Activated naive CD8-positive, alpha-beta T cell treated with anti-CD3 and anti-CD28 coated beads, Interleukin-2, amount 50 U/mL, for 24 hours (primary cell): ENCODE results near the gene ATP8B3.

ENCODE experiments used
- ATAC-seq: fragments of 150-1000 bp; cut with Tn5 transposase; one replicate; pipeline ENCODE4 v1.10.0; 2021
- DNase-seq: peaks from one replicate; pipeline ENCODE4 v3.0.0; 2021
- H3K27ac Mint-ChIP-seq: one replicate; pipeline ENCODE4 v1.8.0; 2021; ENCODE audit warnings: mild to moderate bottlenecking, mixed read lengths
- H3K27me3 Mint-ChIP-seq: one replicate; pipeline ENCODE4 v1.8.0; 2021; ENCODE audit warnings: mixed read lengths
- H3K36me3 Mint-ChIP-seq: one replicate; pipeline ENCODE4 v1.8.0; 2021; ENCODE audit warnings: low read depth, mixed read lengths
- H3K4me1 Mint-ChIP-seq: one replicate; pipeline ENCODE4 v1.8.0; 2021; ENCODE audit warnings: mixed read lengths
- H3K4me3 Mint-ChIP-seq: one replicate; pipeline ENCODE4 v1.8.0; 2021; ENCODE audit warnings: mild to moderate bottlenecking, moderate library complexity, mixed read lengths
- H3K9me3 Mint-ChIP-seq: one replicate; pipeline ENCODE4 v1.8.0; 2021; ENCODE audit warnings: mixed read lengths

The ATP8B3 gene

DNA sequence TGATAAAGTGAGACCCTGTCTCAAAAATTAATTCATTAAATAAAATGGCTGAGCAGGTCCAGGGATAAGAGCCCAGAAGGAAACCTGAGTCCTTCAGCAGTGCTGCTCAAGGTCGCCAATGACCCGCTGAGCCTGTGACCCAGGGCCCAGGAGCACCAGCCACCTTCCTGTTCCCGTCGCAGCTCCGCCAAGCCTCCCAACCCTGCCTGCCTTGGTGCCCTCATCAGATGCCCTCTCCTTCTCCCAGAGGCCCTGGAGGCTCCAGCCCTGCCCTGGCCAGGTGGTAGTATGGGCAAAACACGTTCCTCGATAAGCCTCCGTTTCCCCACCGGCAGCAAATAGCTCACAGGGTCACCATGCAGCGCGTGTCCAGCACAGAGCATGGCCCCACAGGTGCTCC, 33.6 kb upstream of the ATP8B3 start:
- Mint-ChIP-seq H3K36me3 (peaks cover 11% of the 10 kb centered on the region), H3K27me3 (no peaks in the 10 kb centered on the region), H3K4me1 (peaks cover 59% of the 10 kb centered on the region), H3K9me3 (no peaks in the 10 kb centered on the region), H3K4me3 (peak overlapping the region; percentile 94), H3K27ac (no peak overlapping the region)
- ATAC-seq: no peak
- DNase-seq: no peak

DNA sequence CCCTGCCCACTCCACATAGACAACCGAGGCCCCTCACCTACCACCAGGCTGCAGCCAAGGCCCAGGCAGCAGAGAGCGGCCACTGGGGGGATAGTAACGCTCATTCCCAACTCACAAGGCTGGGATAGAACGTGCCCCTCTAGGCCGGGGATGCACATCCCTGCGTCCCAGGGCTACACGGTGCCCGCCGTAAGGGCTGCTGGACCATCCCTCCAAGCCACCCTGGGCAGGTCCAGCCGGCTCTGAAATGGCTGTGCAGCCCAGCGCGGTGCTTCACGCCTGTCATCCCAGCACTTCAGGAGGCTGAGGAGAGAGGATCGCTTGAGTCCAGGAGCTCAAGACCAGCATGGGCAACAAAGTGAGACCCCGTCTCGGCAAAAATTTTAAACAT, 33.0 kb upstream of the ATP8B3 start:
- Mint-ChIP-seq H3K9me3 (no peaks in the 10 kb centered on the region), H3K27me3 (no peaks in the 10 kb centered on the region), H3K4me1 (peaks cover 57% of the 10 kb centered on the region), H3K27ac (no peak overlapping the region), H3K36me3 (peaks cover 11% of the 10 kb centered on the region), H3K4me3 (no peak overlapping the region)
- no peak for ATAC-seq
- DNase-seq: no peak

DNA sequence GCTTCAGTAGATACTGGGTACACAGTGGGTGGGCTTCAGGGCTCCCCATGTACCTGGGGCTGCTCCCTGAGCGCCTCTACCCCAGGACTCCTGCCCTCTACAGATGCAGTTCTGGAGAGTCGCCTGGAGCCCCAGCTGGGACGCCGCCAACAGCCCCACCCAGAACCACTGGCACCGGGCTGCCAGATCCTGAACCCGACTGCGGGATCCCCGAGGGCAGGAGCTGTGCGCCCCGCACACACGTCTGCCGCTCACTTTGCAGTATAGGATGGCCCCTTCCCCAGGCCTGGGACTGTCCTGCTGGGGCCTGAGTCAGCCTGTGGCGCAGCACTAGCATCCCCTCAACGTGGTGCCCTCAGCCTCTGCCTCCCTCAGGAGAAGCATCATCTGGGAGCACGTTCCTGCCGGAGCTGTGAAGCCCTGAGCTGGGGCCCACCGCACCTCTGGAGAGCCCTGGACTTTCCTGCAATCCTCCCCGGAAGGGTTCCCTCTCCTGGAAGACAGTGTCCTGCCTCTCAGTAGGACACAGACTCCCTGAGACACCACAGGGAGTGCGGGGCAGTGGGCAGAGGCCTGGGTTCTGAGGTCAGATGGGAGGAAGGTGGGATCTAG, 32.5 kb upstream of the ATP8B3 start:
- peaks cover 11% of the 10 kb centered on the region for H3K36me3 Mint-ChIP-seq
- no peak overlapping the region for H3K27ac Mint-ChIP-seq
- no peak overlapping the region for H3K4me3 Mint-ChIP-seq
- H3K9me3 Mint-ChIP-seq: no peaks in the 10 kb centered on the region
- ATAC-seq: no peak
- no peaks in the 10 kb centered on the region for H3K27me3 Mint-ChIP-seq
- DNase-seq: no peak
- peaks cover 55% of the 10 kb centered on the region for H3K4me1 Mint-ChIP-seq

DNA sequence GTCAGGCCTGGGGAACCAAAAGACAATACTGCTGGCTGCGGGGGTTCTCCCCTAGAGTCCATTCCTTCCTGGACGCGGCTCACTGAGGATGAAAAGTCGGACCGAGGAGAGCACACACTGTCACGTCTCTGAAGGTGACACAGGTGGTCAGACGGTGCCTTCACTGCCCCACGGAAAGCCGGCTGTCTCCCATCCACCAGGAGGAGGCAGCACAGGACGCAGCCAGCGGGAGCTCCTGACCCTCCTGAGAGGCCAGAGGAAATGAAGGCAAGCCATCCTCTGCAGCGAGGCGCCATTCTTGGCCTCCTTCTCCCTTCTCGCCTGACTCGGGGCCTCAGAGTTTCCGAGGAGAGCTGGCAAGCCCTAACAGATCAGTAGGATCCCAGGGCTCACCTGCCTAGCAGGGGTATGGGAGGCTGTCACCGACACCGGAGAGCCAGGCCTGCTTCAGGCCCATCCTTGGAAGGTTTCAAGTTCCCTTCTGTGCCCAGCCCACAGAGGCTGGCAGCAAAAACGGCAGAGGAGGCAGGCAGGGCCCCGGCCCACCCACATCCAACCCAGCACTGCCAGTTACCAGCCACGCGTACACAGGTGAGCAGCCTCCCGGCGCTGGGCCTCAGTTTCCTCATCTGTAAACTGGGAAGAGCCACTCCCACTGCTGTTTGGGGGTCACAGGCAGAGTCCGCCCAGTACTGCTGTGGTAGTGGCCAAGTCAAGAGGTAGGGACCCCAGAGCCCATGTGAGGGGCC, 31.7 kb upstream of the ATP8B3 start:
- Mint-ChIP-seq H3K4me3 (no peak overlapping the region), H3K36me3 (peaks cover 11% of the 10 kb centered on the region), H3K27ac (no peak overlapping the region), H3K9me3 (no peaks in the 10 kb centered on the region), H3K27me3 (no peaks in the 10 kb centered on the region), H3K4me1 (peaks cover 50% of the 10 kb centered on the region)
- no peak for DNase-seq
- ATAC-seq: no peak

DNA sequence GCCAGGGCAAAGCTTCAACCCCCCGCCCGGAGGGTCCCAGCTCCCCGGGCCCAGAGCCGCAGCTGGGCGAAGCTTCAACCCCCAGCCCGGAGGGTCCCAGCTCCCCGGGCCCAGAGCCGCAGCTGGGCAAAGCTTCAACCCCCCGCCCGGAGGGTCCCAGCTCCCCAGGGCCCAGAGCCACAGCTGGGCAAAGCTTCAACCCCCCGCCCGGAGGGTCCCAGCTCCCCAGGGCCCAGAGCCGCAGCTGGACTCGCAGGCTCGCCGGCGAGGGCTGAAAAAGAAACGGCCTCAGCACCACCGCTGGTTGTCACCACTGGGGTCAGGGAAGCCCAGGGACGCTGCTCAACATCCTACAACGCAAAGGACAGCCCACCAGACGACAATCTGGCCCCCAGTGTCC, 31.0 kb upstream of the ATP8B3 start:
- no peaks in the 10 kb centered on the region for H3K9me3 Mint-ChIP-seq
- DNase-seq: no peak
- peaks cover 47% of the 10 kb centered on the region for H3K4me1 Mint-ChIP-seq
- peaks cover 11% of the 10 kb centered on the region for H3K36me3 Mint-ChIP-seq
- H3K27me3 Mint-ChIP-seq: no peaks in the 10 kb centered on the region
- H3K27ac Mint-ChIP-seq: no peak overlapping the region
- no peak overlapping the region for H3K4me3 Mint-ChIP-seq
- ATAC-seq: no peak

DNA sequence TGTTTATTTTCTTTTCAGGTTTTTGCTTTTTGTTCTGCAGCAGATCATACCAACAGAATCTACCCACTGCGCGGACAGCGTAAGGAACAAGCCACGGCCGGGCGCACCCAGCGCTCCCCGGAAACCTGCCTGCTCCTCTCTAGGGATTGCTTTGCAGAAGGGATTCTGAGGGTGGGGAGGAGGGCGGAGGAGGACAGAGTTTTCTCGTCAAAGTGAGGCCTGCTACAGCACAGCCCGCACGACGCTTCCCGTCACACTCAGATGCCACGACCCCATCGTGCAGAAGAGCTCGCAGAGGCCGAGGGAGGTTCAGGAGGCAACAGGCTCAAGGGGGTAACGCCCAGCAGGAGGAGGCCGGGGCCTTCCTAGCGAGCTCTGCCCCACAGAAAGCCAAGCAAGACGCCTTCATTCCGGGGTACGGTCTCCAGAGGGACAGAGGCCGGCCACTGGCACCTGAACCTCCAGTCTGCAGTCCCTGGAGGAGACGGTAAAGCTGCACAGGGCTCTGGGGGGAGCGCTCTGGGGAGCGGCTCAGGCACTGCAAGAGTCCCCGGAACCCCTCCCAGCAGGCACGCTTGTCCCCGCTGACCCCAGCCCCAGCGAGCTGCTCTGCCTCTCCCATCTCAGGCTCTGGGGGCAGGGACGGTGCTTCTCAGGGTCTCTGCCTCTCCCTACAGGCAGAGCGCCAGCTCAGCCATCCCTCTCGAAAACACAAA, 29.3 kb upstream of the ATP8B3 start:
- no peaks in the 10 kb centered on the region for H3K9me3 Mint-ChIP-seq
- no peaks in the 10 kb centered on the region for H3K27me3 Mint-ChIP-seq
- H3K36me3 Mint-ChIP-seq: peaks cover 6% of the 10 kb centered on the region
- DNase-seq (no peak), ATAC-seq (no peak)
- H3K27ac Mint-ChIP-seq: no peak overlapping the region
- no peak overlapping the region for H3K4me3 Mint-ChIP-seq
- H3K4me1 Mint-ChIP-seq: peaks cover 41% of the 10 kb centered on the region

DNA sequence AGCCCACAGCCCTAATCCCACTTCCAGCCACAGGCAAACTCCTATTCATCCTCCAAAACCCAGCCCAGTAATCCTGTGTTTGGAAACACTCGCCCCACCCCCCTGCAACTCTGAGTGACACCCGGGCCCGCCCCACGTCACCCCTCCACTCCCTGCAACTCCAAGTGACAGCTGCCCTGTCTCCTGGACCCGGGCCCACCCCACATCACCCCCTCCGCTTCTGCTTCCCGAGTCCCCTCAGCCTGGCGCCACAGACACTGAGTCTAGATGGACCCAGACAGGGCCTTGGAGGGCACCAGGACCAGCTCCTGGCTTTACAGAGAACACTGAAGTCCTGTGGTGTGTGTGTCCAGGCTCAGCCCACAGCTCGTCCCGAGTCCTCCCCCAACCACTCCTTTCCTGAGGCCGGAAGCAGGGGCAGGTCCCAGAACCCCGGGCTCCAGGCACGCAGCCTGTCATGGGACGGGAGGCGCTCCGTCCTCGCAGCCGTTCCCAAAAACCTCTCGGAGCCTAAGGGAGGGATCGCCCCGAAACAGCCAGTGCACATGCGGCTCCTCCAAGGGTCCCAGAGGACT, 28.6 kb upstream of the ATP8B3 start:
- no peaks in the 10 kb centered on the region for H3K27me3 Mint-ChIP-seq
- no peaks in the 10 kb centered on the region for H3K9me3 Mint-ChIP-seq
- no peaks in the 10 kb centered on the region for H3K36me3 Mint-ChIP-seq
- ATAC-seq: no peak
- no peak for DNase-seq
- peaks cover 35% of the 10 kb centered on the region for H3K4me1 Mint-ChIP-seq
- H3K27ac Mint-ChIP-seq: no peak overlapping the region
- no peak overlapping the region for H3K4me3 Mint-ChIP-seq

DNA sequence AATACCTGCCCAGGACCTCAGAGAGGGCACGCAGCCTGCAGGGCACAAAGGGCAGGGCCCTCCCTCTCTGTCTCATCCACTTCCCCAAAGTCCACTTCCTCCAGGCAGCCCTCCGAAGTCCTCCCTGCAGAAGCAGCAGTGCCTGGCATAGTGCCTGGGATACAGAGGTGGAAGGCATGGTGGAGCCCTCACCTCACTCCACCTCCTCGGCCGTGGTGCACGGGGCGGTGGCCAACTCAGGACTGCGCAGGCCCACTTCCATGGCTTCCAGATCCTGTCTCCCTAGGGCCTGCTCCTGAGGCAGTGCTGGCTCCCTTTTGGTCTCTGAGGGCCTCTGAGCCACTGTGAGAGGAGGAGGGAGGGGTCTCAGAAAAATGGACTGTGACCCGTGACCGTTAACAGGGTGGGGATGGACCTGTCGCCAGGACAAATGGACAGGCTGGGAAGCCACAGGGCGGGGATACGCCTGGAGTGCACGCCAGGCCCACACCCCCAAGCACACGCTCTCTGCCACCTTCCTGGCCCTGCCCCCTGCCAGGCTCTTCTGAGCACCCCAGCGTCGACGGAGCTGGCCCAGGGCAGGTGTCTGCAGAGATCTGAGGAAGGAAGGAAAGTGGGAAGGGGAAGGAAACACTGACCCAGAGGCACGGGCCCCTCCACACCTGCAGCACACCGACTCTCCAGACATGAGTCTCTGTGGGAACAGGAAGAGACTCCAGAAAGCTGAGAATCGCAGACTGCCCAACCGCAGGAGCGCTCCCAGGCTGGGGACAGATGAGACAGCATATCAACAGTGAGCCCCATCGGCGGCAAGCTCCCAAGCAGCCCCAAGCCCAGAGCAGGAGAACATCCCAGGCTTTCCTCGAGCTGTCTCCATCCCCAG, 27.8 kb upstream of the ATP8B3 start:
- ATAC-seq (no peak), DNase-seq (no peak)
- H3K4me3 Mint-ChIP-seq: no peak overlapping the region
- peaks cover 32% of the 10 kb centered on the region for H3K4me1 Mint-ChIP-seq
- no peak overlapping the region for H3K27ac Mint-ChIP-seq
- H3K27me3 Mint-ChIP-seq: no peaks in the 10 kb centered on the region
- H3K36me3 Mint-ChIP-seq: no peaks in the 10 kb centered on the region
- H3K9me3 Mint-ChIP-seq: no peaks in the 10 kb centered on the region

DNA sequence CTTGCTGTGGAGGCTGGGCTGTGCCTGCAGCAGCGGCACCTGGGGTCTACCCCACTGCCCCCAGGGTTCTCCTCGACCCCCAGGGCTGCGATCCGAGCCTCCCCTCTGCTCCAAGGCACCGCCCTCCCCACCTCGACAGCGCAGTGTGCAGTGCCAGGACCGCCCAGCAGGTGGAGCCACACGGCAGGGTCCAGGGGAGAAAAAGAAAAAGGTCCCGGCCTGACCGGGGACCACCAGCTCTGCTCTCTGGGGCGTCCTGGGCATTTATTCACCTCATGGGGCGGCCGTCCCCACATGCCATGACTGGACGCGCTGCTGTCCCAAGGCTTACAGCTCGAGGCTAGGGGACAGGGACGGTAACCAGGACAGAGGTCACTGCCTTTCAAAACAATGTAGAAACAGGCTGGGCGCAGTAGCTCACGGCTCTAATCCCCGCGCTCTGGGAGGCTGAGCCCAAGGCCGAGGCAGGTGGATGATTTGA, 25.6 kb upstream of the ATP8B3 start:
- H3K9me3 Mint-ChIP-seq: no peaks in the 10 kb centered on the region
- H3K4me1 Mint-ChIP-seq: peaks cover 18% of the 10 kb centered on the region
- H3K27me3 Mint-ChIP-seq: no peaks in the 10 kb centered on the region
- H3K27ac Mint-ChIP-seq: no peak overlapping the region
- no peak overlapping the region for H3K4me3 Mint-ChIP-seq
- DNase-seq: peak; percentile 79
- ATAC-seq: peak; percentile 44
- H3K36me3 Mint-ChIP-seq: no peaks in the 10 kb centered on the region

DNA sequence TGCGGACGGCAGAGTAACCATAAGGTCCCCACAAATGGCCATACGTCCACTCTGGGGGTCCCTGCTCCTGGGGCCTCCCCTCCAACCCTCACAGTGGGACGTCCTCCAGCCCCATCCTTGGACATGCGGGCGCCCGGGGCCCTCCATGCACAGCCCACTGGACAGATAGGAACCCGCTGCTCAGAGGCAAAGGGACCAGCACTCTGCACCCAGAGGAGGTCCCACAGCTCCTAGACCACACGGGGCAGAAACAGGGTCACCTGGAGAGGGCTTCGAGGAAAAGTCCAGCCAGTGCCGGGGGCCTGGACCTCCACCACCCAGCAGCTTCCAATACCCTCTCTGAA, 25.1 kb upstream of the ATP8B3 start:
- no peak for DNase-seq
- H3K27me3 Mint-ChIP-seq: no peaks in the 10 kb centered on the region
- H3K4me1 Mint-ChIP-seq: peaks cover 15% of the 10 kb centered on the region
- no peaks in the 10 kb centered on the region for H3K36me3 Mint-ChIP-seq
- H3K9me3 Mint-ChIP-seq: no peaks in the 10 kb centered on the region
- no peak overlapping the region for H3K4me3 Mint-ChIP-seq
- H3K27ac Mint-ChIP-seq: no peak overlapping the region
- no peak for ATAC-seq

DNA sequence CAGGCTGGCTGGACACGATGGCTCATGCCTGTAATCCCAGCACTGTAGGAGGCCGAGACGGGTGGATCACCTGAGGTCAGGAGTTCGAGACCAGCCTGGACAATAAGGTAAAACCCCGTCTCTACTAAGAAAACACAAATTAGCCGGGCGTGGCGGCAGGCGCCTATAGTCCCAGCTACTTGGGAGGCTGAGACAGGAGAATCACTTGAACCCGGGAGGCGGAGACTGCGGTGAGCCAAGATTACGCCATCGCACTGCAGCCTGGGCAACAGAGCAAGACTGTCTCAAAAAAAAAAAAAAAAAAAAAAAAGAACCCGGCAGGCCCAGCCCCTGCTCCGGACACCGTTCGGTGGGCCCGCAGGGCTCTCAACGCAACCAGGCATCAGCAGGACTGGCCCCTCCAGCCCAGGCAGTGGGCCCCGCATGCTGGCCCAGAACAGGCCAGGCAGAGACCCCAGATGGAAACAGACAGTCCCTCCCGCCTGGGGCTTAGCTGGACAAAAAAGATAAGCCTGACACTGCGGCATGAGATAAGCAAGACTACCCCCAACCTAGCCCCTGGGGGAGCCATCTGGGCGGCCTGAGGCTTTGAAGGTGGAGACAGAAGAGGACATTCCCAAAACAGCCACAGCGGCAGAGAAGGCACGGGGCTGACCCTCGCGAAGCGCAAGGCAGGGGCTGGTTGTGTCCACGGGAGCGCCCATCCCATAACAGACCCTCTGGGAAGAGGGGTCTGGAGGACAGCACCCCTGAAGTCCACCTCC, 24.6 kb upstream of the ATP8B3 start:
- no peaks in the 10 kb centered on the region for H3K27me3 Mint-ChIP-seq
- DNase-seq (no peak), ATAC-seq (no peak)
- no peaks in the 10 kb centered on the region for H3K9me3 Mint-ChIP-seq
- no peaks in the 10 kb centered on the region for H3K36me3 Mint-ChIP-seq
- no peak overlapping the region for H3K27ac Mint-ChIP-seq
- peaks cover 12% of the 10 kb centered on the region for H3K4me1 Mint-ChIP-seq
- H3K4me3 Mint-ChIP-seq: no peak overlapping the region

DNA sequence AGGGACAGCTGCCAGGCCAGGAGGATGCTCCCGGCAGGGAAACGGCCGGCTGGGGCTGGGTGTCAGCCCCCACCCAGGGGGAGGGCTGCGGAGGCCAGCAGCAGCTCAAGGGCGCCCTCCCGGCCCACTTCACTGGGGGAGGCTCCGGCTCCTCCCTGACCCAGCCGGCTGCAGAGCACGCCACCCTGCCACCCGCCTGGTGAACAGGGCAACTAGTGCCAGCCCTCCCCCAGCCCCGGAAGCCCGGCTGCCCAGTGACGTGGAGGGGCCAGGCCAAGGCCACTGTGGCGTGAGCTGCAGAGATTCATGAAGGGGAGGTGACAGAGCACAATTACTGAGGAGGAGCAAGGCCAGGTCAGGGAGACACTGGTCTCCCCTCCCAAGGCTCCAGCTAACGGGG, 21.5 kb upstream of the ATP8B3 start:
- Mint-ChIP-seq H3K9me3 (no peaks in the 10 kb centered on the region), H3K27me3 (no peaks in the 10 kb centered on the region), H3K4me1 (peaks cover 7% of the 10 kb centered on the region), H3K4me3 (no peak overlapping the region), H3K36me3 (no peaks in the 10 kb centered on the region), H3K27ac (no peak overlapping the region)
- ATAC-seq (no peak), DNase-seq (no peak)

DNA sequence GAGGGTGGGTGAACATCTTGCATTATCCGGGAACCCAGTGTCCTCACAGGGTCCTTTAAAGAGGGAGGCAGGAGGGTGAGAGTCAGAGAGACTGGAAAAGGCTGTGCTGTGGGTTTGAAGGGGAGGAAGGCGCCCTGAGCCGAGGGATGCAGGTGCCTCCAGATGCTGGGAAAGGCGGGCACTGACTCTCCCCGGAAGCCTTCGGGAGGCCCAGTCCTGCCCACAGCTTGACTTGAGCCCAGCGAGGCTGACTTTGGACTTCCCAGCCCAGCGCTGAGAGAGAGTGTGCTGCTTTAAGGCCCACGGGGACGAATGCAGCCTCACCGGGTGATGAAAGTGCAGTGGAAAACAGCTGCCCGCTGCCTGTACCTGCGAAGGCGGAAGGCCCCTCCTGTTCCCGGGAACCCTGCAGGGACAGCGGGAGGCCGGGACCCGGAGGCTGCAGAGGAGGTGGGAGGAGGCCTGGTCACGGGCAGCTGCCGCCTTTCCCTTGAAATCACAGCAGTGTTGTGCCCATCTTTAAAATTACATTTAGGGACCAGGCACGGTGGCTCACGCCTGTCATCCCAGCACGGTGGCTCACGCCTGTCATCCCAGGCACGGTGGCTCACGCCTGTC, 20.1 kb upstream of the ATP8B3 start:
- Mint-ChIP-seq H3K4me1 (peaks cover 4% of the 10 kb centered on the region), H3K27me3 (no peaks in the 10 kb centered on the region)
- ATAC-seq: no peak

More for the DNA sequence above, 20.1 kb upstream of the ATP8B3 start:
- no peak for DNase-seq
- no peaks in the 10 kb centered on the region for H3K9me3 Mint-ChIP-seq
- no peak overlapping the region for H3K4me3 Mint-ChIP-seq
- H3K36me3 Mint-ChIP-seq: no peaks in the 10 kb centered on the region
- no peak overlapping the region for H3K27ac Mint-ChIP-seq
